Immature natural killer cell (primary cell): ENCODE data around the gene VEGFA. TPM values are rescaled to one million over a fixed set of nuclear protein-coding genes. Genes with fewer than 3 reads are reported as not detected.
A peak's percentile ranks its signal among the peaks of the same experiment; 100 is the strongest.

ENCODE experiments used
- DNase-seq, 3 donors: peaks; one replicate each; pipeline ENCODE4 v3.0.0; 2022; ENCODE audit warnings: mixed read lengths in 1 of 3
- H3K27ac Mint-ChIP-seq, 6 donors: one replicate each; pipeline ENCODE4 v1.8.0; 2020; ENCODE audit warnings: mixed read lengths in 6 of 6, mild to moderate bottlenecking in 5 of 6, inconsistent platforms in 4 of 6, moderate library complexity in 3 of 6
- H3K27me3 Mint-ChIP-seq, 3 donors: one replicate each; pipeline ENCODE4 v1.8.0; 2020 to 2021; ENCODE audit warnings: low read depth in 3 of 3, mild to moderate bottlenecking in 3 of 3, mixed read lengths in 3 of 3, moderate library complexity in 3 of 3, inconsistent platforms in 1 of 3
- H3K36me3 Mint-ChIP-seq, 3 donors: one replicate each; pipeline ENCODE4 v1.8.0; 2020; ENCODE audit warnings: mixed read lengths in 3 of 3, inconsistent platforms in 2 of 3, mild to moderate bottlenecking in 2 of 3
- H3K4me1 Mint-ChIP-seq, 2 donors: one replicate each; pipeline ENCODE4 v1.8.0; 2020; ENCODE audit warnings: inconsistent platforms in 2 of 2, mild to moderate bottlenecking in 2 of 2, mixed read lengths in 2 of 2, moderate library complexity in 1 of 2
- H3K4me3 Mint-ChIP-seq, 5 donors: one replicate each; pipeline ENCODE4 v1.8.0; 2020; ENCODE audit warnings: mild to moderate bottlenecking in 5 of 5, mixed read lengths in 5 of 5, inconsistent platforms in 3 of 5, moderate library complexity in 3 of 5
- H3K9me3 Mint-ChIP-seq, 6 donors: one replicate each; pipeline ENCODE4 v1.8.0; 2020; ENCODE audit warnings: mild to moderate bottlenecking in 6 of 6, mixed read lengths in 6 of 6, inconsistent platforms in 4 of 6, moderate library complexity in 3 of 6
- polyA plus RNA-seq, 3 donors: library from polyadenylated mRNA; unstranded; fragments of 300-500 nt; fragmentation: Illumina TruSeq; gene quantifications; one replicate each; pipeline ENCODE4 v1.2.3, GENCODE V29; 2021

The VEGFA gene
- polyA plus RNA-seq, 3 donors from 2014 or later, result 0.30 to 2.4 (median 2.1) TPM

DNA sequence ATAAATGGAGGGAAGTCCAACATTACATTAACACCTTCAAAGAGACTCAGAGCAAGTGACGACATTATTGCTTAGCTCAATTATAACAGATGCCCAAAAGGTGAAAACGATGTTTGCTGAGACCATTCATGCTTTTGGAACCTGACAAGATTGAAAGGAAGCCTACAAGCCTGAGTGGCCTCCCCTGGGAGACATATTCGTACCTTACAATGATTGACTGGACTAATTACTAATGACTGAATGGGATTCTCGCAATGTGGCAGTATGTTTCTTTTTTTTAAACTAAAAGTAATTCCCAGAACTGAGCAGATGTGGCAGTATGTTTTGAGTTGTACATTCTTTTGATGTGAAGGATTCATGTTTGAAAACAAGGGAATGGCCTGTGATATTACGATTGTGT, 49.9 kb downstream of the VEGFA start:
- no peak for DNase-seq
- peak overlapping the region in 1 of 6 donors; percentile 28 for H3K27ac Mint-ChIP-seq
- peaks cover 4 to 7% (median 6%) of the 10 kb centered on the region in 3 donors for H3K27me3 Mint-ChIP-seq
- peaks cover 32% of the 10 kb centered on the region in 2 donors for H3K4me1 Mint-ChIP-seq
- no peak overlapping the region for H3K4me3 Mint-ChIP-seq
- H3K36me3 Mint-ChIP-seq, result no peaks in the 10 kb centered on the region
- no peaks in the 10 kb centered on the region for H3K9me3 Mint-ChIP-seq

GRCh38 chr6:43820486-43820885, 50.5 kb downstream of the VEGFA start:
- Mint-ChIP-seq H3K27me3 (peaks cover 2 to 7% (median 6%) of the 10 kb centered on the region in 3 donors), H3K4me3 (no peak overlapping the region), H3K9me3 (no peaks in the 10 kb centered on the region)

DNA sequence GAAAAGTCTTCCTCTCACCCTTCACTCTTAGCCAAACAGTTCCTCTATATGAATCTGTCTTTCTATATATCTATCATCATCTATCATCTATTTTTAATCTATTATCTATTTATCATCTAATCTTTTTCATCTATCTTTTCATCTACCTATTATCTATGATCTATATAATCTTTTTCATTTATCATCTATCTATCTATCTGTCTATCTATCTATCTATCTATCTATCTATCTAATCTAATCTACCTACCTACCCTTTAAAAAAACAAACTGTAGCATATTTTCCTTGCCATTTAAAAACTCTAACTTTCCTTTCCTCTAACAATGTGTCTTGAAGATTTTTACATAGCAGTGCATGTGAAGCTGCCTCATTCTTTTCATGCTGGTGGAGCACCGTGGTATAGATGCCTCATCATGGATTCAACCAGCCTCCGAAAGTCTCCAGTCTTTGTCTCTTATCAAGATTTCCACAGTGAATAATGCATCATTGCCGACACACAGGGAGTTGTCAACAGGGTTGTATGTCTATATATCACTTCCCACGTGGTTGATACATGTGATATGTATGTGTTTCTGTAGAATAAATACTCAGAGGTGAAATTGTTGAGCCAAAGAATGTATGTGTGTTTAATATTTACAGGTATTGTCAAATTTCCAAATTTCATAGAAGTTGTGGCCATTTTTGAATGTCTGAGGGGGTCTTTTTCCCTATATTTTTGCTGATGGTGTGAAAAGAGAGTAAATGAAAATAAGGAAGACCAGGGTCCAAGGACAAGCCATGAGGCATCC, 51.3 kb downstream of the VEGFA start:
- DNase-seq, result no peak
- H3K36me3 Mint-ChIP-seq, result no peaks in the 10 kb centered on the region
- no peak overlapping the region for H3K27ac Mint-ChIP-seq
- H3K27me3 Mint-ChIP-seq, result peaks cover 2 to 7% (median 6%) of the 10 kb centered on the region in 3 donors
- H3K4me1 Mint-ChIP-seq, result peaks cover 22% of the 10 kb centered on the region in 2 donors
- H3K9me3 Mint-ChIP-seq, result no peaks in the 10 kb centered on the region
- no peak overlapping the region for H3K4me3 Mint-ChIP-seq

More at GRCh38 chr6:43820486-43820885, 50.5 kb downstream of the VEGFA start:
- peaks cover 27 to 28% of the 10 kb centered on the region in 2 donors for H3K4me1 Mint-ChIP-seq
- no peak for DNase-seq
- H3K36me3 Mint-ChIP-seq, result no peaks in the 10 kb centered on the region
- H3K27ac Mint-ChIP-seq, result peak overlapping the region in 1 of 6 donors; percentile 28

DNA sequence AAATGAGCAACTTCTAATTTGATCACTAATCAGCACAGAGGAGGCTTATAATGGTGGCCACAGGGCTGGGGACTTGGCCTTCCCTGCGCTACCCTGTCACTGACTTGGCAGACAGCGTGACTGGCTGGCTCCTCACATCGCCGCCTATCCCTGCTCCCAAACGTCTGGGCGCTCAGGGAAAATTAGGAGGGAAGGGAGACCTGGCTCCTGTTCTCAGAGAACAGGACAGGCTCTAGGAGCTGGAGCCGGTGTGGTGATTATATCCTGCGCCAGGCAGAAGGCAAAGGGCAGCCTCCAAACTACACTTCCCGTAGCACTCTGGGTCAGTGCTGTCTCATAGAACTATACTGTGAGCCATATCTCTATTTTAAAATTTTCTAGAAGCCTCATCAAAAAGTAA, 53.4 kb downstream of the VEGFA start:
- H3K9me3 Mint-ChIP-seq, result no peaks in the 10 kb centered on the region
- no peak overlapping the region for H3K27ac Mint-ChIP-seq
- H3K4me3 Mint-ChIP-seq, result no peak overlapping the region
- H3K36me3 Mint-ChIP-seq, result no peaks in the 10 kb centered on the region
- peaks cover 11 to 13% of the 10 kb centered on the region in 2 donors for H3K4me1 Mint-ChIP-seq
- peaks cover 2 to 7% (median 6%) of the 10 kb centered on the region in 3 donors for H3K27me3 Mint-ChIP-seq
- no peak for DNase-seq

- DNase-seq, result peak in 2 of 3 donors; percentile 6 to 14
- H3K4me1 Mint-ChIP-seq, result peaks cover 11 to 13% of the 10 kb centered on the region in 2 donors
- H3K36me3 Mint-ChIP-seq, result no peaks in the 10 kb centered on the region
- H3K27ac Mint-ChIP-seq, result peak overlapping the region in 2 of 6 donors; percentile 22 to 59
- H3K4me3 Mint-ChIP-seq, result peak overlapping the region in 3 of 5 donors; percentile 38 to 68 (median 39)
- H3K27me3 Mint-ChIP-seq, result peaks cover 2 to 7% (median 6%) of the 10 kb centered on the region in 3 donors
- H3K9me3 Mint-ChIP-seq, result no peaks in the 10 kb centered on the region
These were observed 54.1 kb downstream of the VEGFA start for GRCh38 chr6:43823879-43824702.

GRCh38 chr6:43824703-43825064, 54.7 kb downstream of the VEGFA start:
- peak overlapping the region in 2 of 5 donors; percentile 38 to 68 for H3K4me3 Mint-ChIP-seq
- no peaks in the 10 kb centered on the region for H3K36me3 Mint-ChIP-seq
- H3K4me1 Mint-ChIP-seq, result peaks cover 11 to 13% of the 10 kb centered on the region in 2 donors
- H3K9me3 Mint-ChIP-seq, result no peaks in the 10 kb centered on the region
- peak overlapping the region in 1 of 6 donors; percentile 59 for H3K27ac Mint-ChIP-seq
- H3K27me3 Mint-ChIP-seq, result peaks cover 2 to 6% (median 5%) of the 10 kb centered on the region in 3 donors
- DNase-seq, result no peak

DNA sequence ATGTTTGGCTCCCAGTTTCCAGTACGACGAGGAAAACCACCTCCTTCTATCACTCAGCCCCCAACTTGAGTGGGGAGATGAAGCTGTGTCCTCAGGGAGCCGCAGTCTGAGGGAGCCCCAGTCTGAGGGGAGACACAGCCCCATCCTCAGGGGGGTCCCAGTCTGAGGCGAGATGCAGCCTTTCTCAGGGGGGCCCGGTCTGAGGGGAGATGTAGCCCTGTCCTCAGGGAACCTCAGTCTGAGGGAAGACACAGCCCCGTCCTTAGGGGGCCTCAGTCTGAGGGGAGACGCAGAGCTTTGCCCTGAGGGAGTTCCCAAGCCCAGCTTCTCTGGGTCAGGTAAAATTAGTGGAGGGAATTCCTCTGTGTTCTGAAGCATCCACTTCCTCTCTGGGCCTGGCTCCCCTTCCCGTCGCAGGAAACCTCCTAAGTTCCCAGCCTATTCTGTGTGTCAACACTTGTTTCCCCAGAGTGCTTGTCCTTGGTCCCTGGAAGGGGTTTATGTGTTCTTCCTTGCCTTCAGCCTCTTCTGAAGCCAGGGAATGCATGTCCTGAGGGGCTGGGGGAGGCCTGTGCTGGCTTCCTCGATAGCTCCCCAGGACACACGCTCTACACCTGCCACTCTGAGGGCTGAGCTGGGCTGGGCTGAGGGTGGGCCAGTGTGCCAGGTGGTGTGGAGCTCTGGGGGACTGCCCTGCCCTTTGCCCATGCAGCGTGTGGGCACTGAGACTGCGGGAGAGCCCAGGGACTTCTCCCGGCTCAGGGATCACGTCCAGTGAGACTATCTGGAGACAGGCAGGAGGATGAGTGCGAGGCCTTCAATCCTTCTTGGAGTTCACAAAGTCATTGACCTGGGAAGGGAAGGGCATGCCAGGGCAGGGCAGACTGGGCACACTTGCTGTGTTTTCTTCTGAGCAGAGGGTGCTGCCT, 55.4 kb downstream of the VEGFA start:
- Mint-ChIP-seq H3K36me3 (no peaks in the 10 kb centered on the region), H3K27me3 (peaks cover 3 to 6% (median 4%) of the 10 kb centered on the region in 3 donors), H3K4me1 (peaks cover 11 to 13% of the 10 kb centered on the region in 2 donors), H3K9me3 (no peaks in the 10 kb centered on the region), H3K27ac (peak overlapping the region in 1 of 6 donors; percentile 59), H3K4me3 (no peak overlapping the region)
- DNase-seq, result no peak

DNA sequence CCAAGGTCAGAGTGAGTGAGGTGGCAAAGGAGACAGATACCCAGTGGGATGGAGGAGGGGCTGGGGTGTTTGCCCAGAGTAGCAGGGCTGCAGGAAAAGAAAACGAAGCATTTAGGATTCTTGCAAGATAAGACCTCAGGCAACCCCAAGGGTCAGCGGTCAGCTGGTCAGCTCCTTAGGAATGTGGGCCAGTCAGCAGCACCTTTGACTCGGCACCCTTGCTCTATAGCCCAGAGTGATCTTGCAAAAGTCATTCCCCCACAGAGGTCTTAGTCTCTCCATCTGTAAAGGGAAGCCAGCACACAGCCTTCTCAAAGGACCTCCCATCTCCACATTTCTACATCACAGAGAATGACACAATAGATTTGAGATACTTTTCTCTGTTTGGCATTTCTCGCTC, 56.7 kb downstream of the VEGFA start:
- peak overlapping the region in 1 of 6 donors; percentile 7 for H3K27ac Mint-ChIP-seq
- H3K36me3 Mint-ChIP-seq, result no peaks in the 10 kb centered on the region
- no peak for DNase-seq
- no peak overlapping the region for H3K4me3 Mint-ChIP-seq
- peaks cover 2 to 4% (median 4%) of the 10 kb centered on the region in 3 donors for H3K27me3 Mint-ChIP-seq
- H3K9me3 Mint-ChIP-seq, result no peaks in the 10 kb centered on the region
- H3K4me1 Mint-ChIP-seq, result peaks cover 11 to 13% of the 10 kb centered on the region in 2 donors

DNA sequence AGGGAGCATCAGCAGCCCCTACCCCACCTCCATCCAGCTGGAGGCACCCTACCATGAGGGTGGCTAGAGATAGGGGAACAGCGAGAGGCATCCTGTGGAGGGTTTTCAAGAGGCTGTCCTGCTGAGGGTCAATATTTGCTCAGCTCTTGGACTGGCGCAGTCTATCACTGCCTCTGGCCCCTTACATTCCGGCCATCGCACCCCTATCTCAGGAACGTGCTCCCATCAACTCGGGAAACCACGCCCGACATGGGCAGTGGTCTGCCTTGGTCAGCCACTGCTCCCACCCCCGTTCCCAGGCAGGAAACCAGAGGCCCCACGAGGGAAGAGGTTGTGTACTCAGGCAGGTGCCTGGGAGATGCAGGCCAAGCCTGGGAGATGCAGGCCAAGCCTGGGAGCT, 57.9 kb downstream of the VEGFA start:
- peaks cover 11% of the 10 kb centered on the region in 2 donors for H3K4me1 Mint-ChIP-seq
- H3K27me3 Mint-ChIP-seq, result peaks cover 2 to 4% (median 3%) of the 10 kb centered on the region in 3 donors
- H3K27ac Mint-ChIP-seq, result no peak overlapping the region
- DNase-seq, result no peak
- no peaks in the 10 kb centered on the region for H3K9me3 Mint-ChIP-seq
- H3K4me3 Mint-ChIP-seq, result no peak overlapping the region
- H3K36me3 Mint-ChIP-seq, result no peaks in the 10 kb centered on the region

DNA sequence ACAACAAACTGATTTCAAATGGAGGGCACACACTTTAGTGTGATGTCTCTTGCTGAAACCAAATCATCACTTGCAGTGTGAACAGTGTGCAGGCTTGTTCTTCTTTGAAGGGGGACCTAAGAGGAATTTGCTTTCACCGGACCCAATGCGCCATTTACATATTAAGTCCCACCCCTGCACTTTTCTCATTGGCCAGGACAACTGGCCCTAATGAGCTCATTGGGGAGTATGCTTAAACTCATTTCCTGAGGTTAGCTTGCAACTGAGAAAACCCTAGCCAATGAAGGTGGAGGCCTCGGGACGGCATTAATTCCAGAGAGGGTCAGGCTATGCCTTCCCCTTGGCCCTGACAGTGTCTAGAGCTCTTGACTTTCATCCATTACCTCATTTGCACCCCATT, 58.7 kb downstream of the VEGFA start:
- Mint-ChIP-seq H3K9me3 (no peaks in the 10 kb centered on the region), H3K4me3 (no peak overlapping the region), H3K4me1 (peaks cover 11% of the 10 kb centered on the region in 2 donors), H3K36me3 (no peaks in the 10 kb centered on the region), H3K27ac (no peak overlapping the region), H3K27me3 (peaks cover 3 to 7% (median 5%) of the 10 kb centered on the region in 3 donors)
- DNase-seq, result no peak

DNA sequence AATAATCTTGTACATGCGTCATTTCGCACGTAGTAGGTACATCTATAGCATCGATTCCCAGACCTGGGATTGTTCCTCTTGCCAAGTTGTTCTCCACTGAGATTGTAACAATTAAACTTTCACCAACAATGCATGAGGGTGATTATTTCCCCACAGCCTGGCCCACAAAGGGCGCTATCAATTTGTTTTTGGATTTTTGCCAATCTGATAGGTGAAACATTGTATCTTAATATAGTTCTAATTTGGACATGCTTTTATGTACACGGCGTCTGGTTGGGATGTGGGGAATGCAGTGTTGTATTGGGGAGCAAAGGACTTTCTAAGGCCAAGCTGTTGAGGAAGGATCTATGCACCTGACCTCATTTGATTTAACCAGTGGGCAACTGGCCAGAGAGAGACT, 59.5 kb downstream of the VEGFA start:
- Mint-ChIP-seq H3K27me3 (peaks cover 3 to 7% (median 5%) of the 10 kb centered on the region in 3 donors), H3K36me3 (no peaks in the 10 kb centered on the region)

DNA sequence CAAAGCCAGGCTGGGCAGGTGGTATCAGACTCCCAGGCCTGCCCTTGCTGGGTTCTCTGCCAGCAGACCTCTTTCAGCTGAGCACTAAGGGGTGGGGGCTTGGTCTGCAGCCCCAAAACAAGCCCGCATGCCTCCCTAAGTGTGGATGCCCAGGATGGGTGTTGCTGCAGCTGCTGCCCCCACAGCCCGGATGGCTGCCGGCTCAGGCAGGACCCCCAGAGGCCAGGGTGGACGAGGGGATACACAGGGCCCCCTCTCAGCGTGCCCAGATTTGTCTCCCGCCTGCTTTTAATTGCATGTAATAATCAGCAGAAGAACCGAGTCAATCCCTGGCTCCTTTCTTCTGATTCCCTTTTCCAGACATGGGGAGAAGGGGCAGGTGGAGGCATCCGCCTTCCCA, 60.8 kb downstream of the VEGFA start:
- Mint-ChIP-seq H3K9me3 (no peaks in the 10 kb centered on the region), H3K36me3 (no peaks in the 10 kb centered on the region), H3K27me3 (peaks cover 3 to 11% (median 5%) of the 10 kb centered on the region in 3 donors), H3K27ac (no peak overlapping the region), H3K4me1 (no peaks in the 10 kb centered on the region), H3K4me3 (no peak overlapping the region)
- no peak for DNase-seq

More for the DNA sequence above, 59.5 kb downstream of the VEGFA start:
- H3K4me1 Mint-ChIP-seq, result peaks cover 3% of the 10 kb centered on the region in 2 donors
- no peak for DNase-seq
- no peak overlapping the region for H3K27ac Mint-ChIP-seq
- no peak overlapping the region for H3K4me3 Mint-ChIP-seq
- H3K9me3 Mint-ChIP-seq, result no peaks in the 10 kb centered on the region

- Mint-ChIP-seq H3K27ac (no peak overlapping the region), H3K9me3 (no peaks in the 10 kb centered on the region), H3K36me3 (no peaks in the 10 kb centered on the region), H3K4me3 (no peak overlapping the region), H3K4me1 (no peaks in the 10 kb centered on the region), H3K27me3 (peaks cover 5 to 15% (median 5%) of the 10 kb centered on the region in 3 donors)
- no peak for DNase-seq
These were observed 61.2 kb downstream of the VEGFA start for GRCh38 chr6:43831191-43831590.
